C4-2B (cell line): ENCODE measurements around the gene NTN5.

Source experiments
- CTCF ChIP-seq: fragments of 450-650 bp; conservative IDR thresholded peaks from 2 replicates; pipeline ENCODE4 v1.5.1; 2017; ENCODE audit warnings: mild to moderate bottlenecking
- ZFX ChIP-seq: fragments of 450-650 bp; IDR thresholded peaks from 2 replicates; pipeline ENCODE4 v1.6.1; 2017

- no peak for TF ChIP-seq CTCF
- no peak for TF ChIP-seq ZFX
Measured at GRCh38 chr19:48722196-48722708, 49.4 kb upstream of the NTN5 start.
